ENCODE measurements around the gene TVP23C.

Gene TVP23C

DNA sequence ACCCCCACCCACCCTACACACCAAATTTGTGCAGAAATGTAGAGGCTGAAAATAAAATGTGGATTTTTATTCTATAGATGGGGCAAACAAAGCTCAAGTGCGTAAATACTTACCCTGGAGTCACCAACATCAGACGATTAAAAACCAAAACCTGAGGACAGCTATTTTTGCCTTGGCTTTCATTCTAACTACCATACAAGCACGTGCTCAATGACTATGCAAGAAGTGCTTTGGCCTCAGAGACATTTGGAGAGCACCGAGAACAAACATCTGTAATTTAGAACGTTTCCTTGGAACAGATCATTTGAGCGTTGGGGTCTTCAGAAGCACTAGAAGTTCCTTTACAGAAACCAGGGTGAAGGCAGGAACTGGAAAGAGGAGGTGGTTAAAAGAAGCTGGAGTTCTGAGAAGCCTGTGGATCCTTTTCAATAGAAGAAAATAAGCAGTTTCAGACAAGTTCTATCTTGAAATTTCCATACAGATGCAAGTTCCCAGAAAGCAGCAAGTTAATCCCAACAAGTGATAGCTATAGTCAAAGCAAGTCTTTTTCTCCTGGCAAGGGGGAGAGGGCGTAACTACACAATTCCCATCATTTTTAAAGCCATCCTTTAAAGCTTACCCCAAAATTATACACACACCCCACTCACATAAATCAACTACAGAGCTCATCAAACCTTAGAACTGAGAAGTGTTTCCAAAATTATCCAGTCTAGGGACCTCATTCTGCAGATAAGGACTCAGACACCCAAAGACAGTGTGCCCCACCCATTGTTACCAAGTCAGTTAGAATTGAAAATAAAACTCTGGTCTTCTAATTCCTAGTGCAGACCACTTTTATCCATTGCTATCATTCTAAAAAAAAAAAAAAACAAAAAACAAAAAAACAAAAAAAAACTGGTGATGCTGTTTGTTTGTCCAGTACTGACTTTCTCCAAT lies 66.3 kb downstream of the TVP23C start:
- no peak for DNase-seq (ENCODE audit: low read depth)
- no peak for TF ChIP-seq CTCF (conservative IDR thresholded peaks at IDR 0.05; ENCODE audit: low read length)
- H3K4me3 ChIP-seq (ENCODE audit: low read length) = no peak overlapping the region

- no peak for DNase-seq (ENCODE audit: low read depth)
- H3K4me3 ChIP-seq (ENCODE audit: low read length) = no peak overlapping the region
- no peak for TF ChIP-seq CTCF (conservative IDR thresholded peaks at IDR 0.05; ENCODE audit: low read length)
These were observed 68.5 kb downstream of the TVP23C start for GRCh38 chr17:15494821-15495220.

DNA sequence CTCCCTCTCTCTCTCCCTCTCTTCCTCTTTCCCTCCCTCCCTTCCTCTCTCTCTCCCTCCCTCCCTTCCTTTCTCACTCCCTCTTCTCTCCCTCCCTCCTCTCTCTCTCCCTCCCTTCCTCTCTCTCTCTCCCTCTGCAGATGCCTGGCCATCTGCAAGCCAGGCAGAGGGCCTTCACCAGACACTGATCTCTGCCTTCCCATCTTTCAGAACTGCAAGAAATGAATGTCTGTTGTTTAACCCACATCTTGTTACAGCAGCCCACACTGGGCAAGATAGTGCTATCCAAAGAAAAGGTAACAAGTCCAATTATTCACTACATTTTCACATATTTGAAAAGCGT lies 69.6 kb downstream of the TVP23C start:
- TF ChIP-seq CTCF (conservative IDR thresholded peaks at IDR 0.05; ENCODE audit: low read length) = no peak
- H3K4me3 ChIP-seq (ENCODE audit: low read length) = no peak overlapping the region
- no peak for DNase-seq (ENCODE audit: low read depth)

DNA sequence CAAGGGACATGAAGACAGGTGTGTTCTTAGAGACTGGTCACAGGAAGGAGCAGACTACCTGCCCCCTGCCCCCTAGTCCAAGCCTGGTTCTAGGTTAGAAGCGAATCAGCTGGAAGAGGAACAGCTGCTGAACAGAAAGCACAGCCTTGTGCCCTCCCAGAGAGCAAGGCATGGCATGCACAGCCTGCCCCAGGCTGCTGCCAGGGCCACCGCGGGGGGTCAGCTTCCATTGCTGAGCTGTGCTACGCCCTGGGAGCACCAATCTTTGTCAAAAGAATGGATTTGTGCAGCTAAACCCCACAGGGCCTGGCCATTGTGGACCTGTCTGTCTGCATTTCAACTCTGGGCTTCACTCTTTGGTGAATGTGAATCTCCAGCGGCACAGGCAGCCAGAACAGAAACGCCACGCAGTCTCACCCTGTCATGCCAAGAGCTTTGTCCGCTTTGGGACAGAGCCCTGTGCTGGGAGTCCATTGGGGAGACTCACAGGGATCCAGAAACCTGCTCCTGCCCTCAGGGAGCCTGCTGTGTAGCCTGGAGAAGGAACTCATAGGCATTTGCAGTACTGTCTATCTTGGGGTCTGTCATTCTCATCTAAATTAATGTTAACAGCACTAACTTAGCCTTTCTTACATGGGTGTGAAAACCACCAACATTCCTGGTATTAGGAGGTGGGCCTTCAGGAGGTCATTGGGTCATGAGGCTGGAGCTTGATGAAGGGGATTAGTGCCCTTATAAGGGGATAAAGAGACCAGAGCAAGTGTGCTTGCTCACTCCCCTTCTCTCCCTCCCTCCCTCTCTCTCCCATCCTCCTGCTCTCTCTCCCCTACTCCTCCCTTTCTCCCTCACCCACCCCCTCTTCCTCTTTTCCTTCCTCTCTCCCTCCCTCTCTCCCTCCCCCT lies 70.2 kb downstream of the TVP23C start:
- no peak for TF ChIP-seq CTCF (conservative IDR thresholded peaks at IDR 0.05; ENCODE audit: low read length)
- H3K4me3 ChIP-seq (ENCODE audit: low read length) = no peak overlapping the region

DNA sequence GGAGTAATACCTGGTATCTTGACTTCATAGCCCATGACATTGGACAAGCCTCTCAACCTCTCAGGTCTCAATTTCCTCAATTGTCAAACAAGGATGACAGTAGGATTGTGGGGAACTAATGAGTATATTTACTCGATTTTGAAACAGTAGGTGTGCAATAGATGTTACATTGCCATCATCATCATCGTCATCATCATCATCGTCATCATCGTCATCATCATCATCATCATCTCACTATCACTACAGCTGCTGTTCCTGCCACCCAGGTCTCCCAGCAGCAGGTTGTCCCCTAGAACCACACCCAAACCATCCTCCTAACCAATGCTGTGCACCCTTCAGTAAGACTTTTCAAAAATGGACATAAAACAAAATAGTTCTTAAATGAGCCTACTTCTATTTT lies 71.1 kb downstream of the TVP23C start:
- DNase-seq (ENCODE audit: low read depth) = no peak
- TF ChIP-seq CTCF (conservative IDR thresholded peaks at IDR 0.05; ENCODE audit: low read length) = no peak
- H3K4me3 ChIP-seq (ENCODE audit: low read length) = no peak overlapping the region

More for the DNA sequence above, 70.2 kb downstream of the TVP23C start:
- DNase-seq (ENCODE audit: low read depth) = no peak

GRCh38 chr17:15490634-15491261 lies 72.5 kb downstream of the TVP23C start:
- no peak for TF ChIP-seq CTCF (conservative IDR thresholded peaks at IDR 0.05; ENCODE audit: low read length)
- peak; percentile 71 for DNase-seq (ENCODE audit: low read depth)
- no peak overlapping the region for H3K4me3 ChIP-seq (ENCODE audit: low read length)

Data from AG10803 (cell line).